GM18526 (cell line): ENCODE measurements around the gene STT3B.

ENCODE experiments used
- POLR2A ChIP-seq: IDR thresholded peaks from 3 replicates; pipeline ENCODE4 v1.6.1; 2011; ENCODE audit not compliant: insufficient read length; ENCODE audit errors: extremely low read depth

The STT3B gene

GRCh38 chr3:31610700-31611275 is 78.1 kb downstream of the STT3B start:
- TF ChIP-seq POLR2A, result no peak

- TF ChIP-seq POLR2A, result no peak
Observed at GRCh38 chr3:31613177-31613576, 80.5 kb downstream of the STT3B start.

GRCh38 chr3:31613654-31614053 is 80.9 kb downstream of the STT3B start:
- no peak for TF ChIP-seq POLR2A

- TF ChIP-seq POLR2A, result no peak
Observed at GRCh38 chr3:31614162-31614921, 81.6 kb downstream of the STT3B start.

GRCh38 chr3:31615071-31615875 is 82.5 kb downstream of the STT3B start:
- TF ChIP-seq POLR2A, result no peak

GRCh38 chr3:31616711-31617110 is 84.0 kb downstream of the STT3B start:
- TF ChIP-seq POLR2A, result no peak

GRCh38 chr3:31620656-31621055 is 87.9 kb downstream of the STT3B start:
- no peak for TF ChIP-seq POLR2A

GRCh38 chr3:31621314-31621713 is 88.6 kb downstream of the STT3B start:
- TF ChIP-seq POLR2A, result no peak

- TF ChIP-seq POLR2A, result no peak
Observed at GRCh38 chr3:31622636-31623288, 90.0 kb downstream of the STT3B start.

GRCh38 chr3:31624083-31624709 is 91.5 kb downstream of the STT3B start:
- TF ChIP-seq POLR2A, result no peak

- no peak for TF ChIP-seq POLR2A
Observed at GRCh38 chr3:31625358-31625757, 92.6 kb downstream of the STT3B start.

GRCh38 chr3:31629054-31629453 is 96.3 kb downstream of the STT3B start:
- no peak for TF ChIP-seq POLR2A

GRCh38 chr3:31634476-31634875 is 101.8 kb downstream of the STT3B start:
- TF ChIP-seq POLR2A, result no peak

- no peak for TF ChIP-seq POLR2A
Observed at GRCh38 chr3:31635545-31635944, 102.8 kb downstream of the STT3B start.

- TF ChIP-seq POLR2A, result no peak
Observed at GRCh38 chr3:31636049-31636448, 103.3 kb downstream of the STT3B start.
